ENCODE measurements around the gene FNIP2. TPM values are rescaled to one million over a fixed set of nuclear protein-coding genes. Genes with fewer than 3 reads are reported as not detected.

FNIP2 gene
- total RNA-seq, 2 experiments from 2014 or later = 0.09 to 1.0 TPM

- no peak overlapping the region for H3K4me2 ChIP-seq (ENCODE audit: low read length)
- no TSS peak for BruUV-seq (replicated peaks)
- intact Hi-C loops (cut with micrococcal nuclease; ENCODE audit: unreplicated experiment) = no loop called here
- no peak for DNase-seq (ENCODE audit: low spot score)
- H3K79me2 ChIP-seq (ENCODE audit: insufficient read depth, low read depth, low read length) = no peaks in the 10 kb centered on the region
- H4K20me1 ChIP-seq (ENCODE audit: insufficient read depth, low read length) = no peaks in the 10 kb centered on the region
- no peaks in the 10 kb centered on the region for H3K9me2 ChIP-seq (ENCODE audit: insufficient read depth, low read length)
- CTCF ChIA-PET (ENCODE audit: unreplicated experiment) = no interaction called here
- no peak for TF ChIP-seq EZH2phosphoT487 (IDR thresholded peaks at IDR 0.05; ENCODE audit: borderline replicate concordance, low read depth, low read length)
- no peak for TF ChIP-seq CTCF (conservative IDR thresholded peaks at IDR 0.05; ENCODE audit: low read length)
- H3K4me3 ChIP-seq (ENCODE audit: low read depth, low read length, poor library complexity, severe bottlenecking) = no peak overlapping the region
- H2AFZ ChIP-seq (ENCODE audit: low read length) = no peak overlapping the region
- H3K36me3 ChIP-seq (ENCODE audit: insufficient read depth, low read length) = no peaks in the 10 kb centered on the region
- H3K4me1 ChIP-seq (ENCODE audit: insufficient read depth, low read length, poor library complexity, severe bottlenecking) = peaks cover 13% of the 10 kb centered on the region
- POLR2A ChIA-PET = interaction anchor here (0.8 kb wide), 1 partner anchor 20 kb away, joined by 3 read pairs; no protein-coding TSS in a partner anchor
- H3K27ac ChIP-seq (ENCODE audit: low read depth, low read length, poor library complexity, severe bottlenecking) = no peak overlapping the region
- H3K9me3 ChIP-seq (ENCODE audit: low read length) = no peaks in the 10 kb centered on the region
These were observed 9.9 kb downstream of the FNIP2 start for GRCh38 chr4:158778712-158779111.

DNA sequence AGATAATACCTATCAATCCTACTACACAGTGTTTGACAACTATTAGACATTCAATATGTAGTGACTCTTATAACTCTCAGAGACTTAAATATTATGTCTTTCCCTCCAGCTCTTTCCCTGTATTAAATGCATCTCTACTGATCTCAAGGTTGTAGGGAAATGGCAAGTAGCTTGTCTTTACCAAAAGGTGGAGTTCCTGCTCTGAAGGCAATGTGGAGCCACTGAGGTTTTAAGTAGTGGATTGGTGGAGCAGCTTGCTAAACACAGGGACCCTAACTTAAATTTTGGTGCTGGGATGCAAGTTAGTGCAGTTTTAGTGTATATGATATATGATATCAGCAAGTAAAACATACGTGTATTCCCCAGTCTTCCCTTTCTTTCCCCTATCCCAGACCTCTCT is 13.1 kb downstream of the FNIP2 start:
- H3K4me2 ChIP-seq (ENCODE audit: low read length) = no peak overlapping the region
- no TSS peak for BruUV-seq (replicated peaks)
- ChIA-PET POLR2A (interaction anchor here (0.6 to 1.0 kb wide), 3 partner anchors 9 to 1001 kb away, joined by 3 to 4 read pairs (median 3); no protein-coding TSS in a partner anchor), CTCF (ENCODE audit: unreplicated experiment) (no interaction called here)
- TF ChIP-seq EZH2phosphoT487 (IDR thresholded peaks at IDR 0.05; ENCODE audit: borderline replicate concordance, low read depth, low read length) (no peak), CTCF (conservative IDR thresholded peaks at IDR 0.05; ENCODE audit: low read length) (no peak)
- H4K20me1 ChIP-seq (ENCODE audit: insufficient read depth, low read length) = no peaks in the 10 kb centered on the region
- no peaks in the 10 kb centered on the region for H3K9me2 ChIP-seq (ENCODE audit: insufficient read depth, low read length)
- no peak for DNase-seq (ENCODE audit: low spot score)
- H3K36me3 ChIP-seq (ENCODE audit: insufficient read depth, low read length) = no peaks in the 10 kb centered on the region
- no peak overlapping the region for H3K27ac ChIP-seq (ENCODE audit: low read depth, low read length, poor library complexity, severe bottlenecking)
- H3K79me2 ChIP-seq (ENCODE audit: insufficient read depth, low read depth, low read length) = no peaks in the 10 kb centered on the region
- intact Hi-C loops (cut with micrococcal nuclease; ENCODE audit: unreplicated experiment) = no loop called here
- no peaks in the 10 kb centered on the region for H3K9me3 ChIP-seq (ENCODE audit: low read length)
- no peak overlapping the region for H2AFZ ChIP-seq (ENCODE audit: low read length)
- H3K4me3 ChIP-seq (ENCODE audit: low read depth, low read length, poor library complexity, severe bottlenecking) = no peak overlapping the region
- H3K4me1 ChIP-seq (ENCODE audit: insufficient read depth, low read length, poor library complexity, severe bottlenecking) = peaks cover 13% of the 10 kb centered on the region

GRCh38 chr4:158782551-158783360 is 13.9 kb downstream of the FNIP2 start:
- no TSS peak for BruUV-seq (replicated peaks)
- ChIA-PET POLR2A (interaction anchor here (0.6 to 1.0 kb wide), 4 partner anchors 9 to 1002 kb away, joined by 3 to 4 read pairs (median 3); no protein-coding TSS in a partner anchor), CTCF (ENCODE audit: unreplicated experiment) (no interaction called here)
- Histone ChIP-seq H3K4me1 (ENCODE audit: insufficient read depth, low read length, poor library complexity, severe bottlenecking) (peaks cover 10% of the 10 kb centered on the region), H2AFZ (ENCODE audit: low read length) (no peak overlapping the region), H3K4me3 (ENCODE audit: low read depth, low read length, poor library complexity, severe bottlenecking) (no peak overlapping the region), H3K79me2 (ENCODE audit: insufficient read depth, low read depth, low read length) (no peaks in the 10 kb centered on the region), H3K9me3 (ENCODE audit: low read length) (no peaks in the 10 kb centered on the region), H3K9me2 (ENCODE audit: insufficient read depth, low read length) (no peaks in the 10 kb centered on the region), H4K20me1 (ENCODE audit: insufficient read depth, low read length) (no peaks in the 10 kb centered on the region), H3K4me2 (ENCODE audit: low read length) (no peak overlapping the region), H3K27ac (ENCODE audit: low read depth, low read length, poor library complexity, severe bottlenecking) (no peak overlapping the region), H3K36me3 (ENCODE audit: insufficient read depth, low read length) (no peaks in the 10 kb centered on the region)
- intact Hi-C loops (cut with micrococcal nuclease; ENCODE audit: unreplicated experiment) = no loop called here
- no peak for DNase-seq (ENCODE audit: low spot score)
- TF ChIP-seq CTCF (conservative IDR thresholded peaks at IDR 0.05; ENCODE audit: low read length) (no peak), EZH2phosphoT487 (IDR thresholded peaks at IDR 0.05; ENCODE audit: borderline replicate concordance, low read depth, low read length) (no peak)

All from OCI-LY7 (cell line).